DND-41 (cell line): Measurements from ENCODE around the gene EGFLAM.

Source experiments
- CTCF ChIP-seq: IDR thresholded peaks from 2 replicates; pipeline ENCODE4 v1.5.1; 2012; ENCODE audit warnings: borderline replicate concordance, low read length, moderate library complexity, mild to moderate bottlenecking; ENCODE audit not compliant: poor library complexity, severe bottlenecking; ENCODE audit errors: extremely low read depth
- EZH2 ChIP-seq: IDR thresholded peaks from 3 replicates; pipeline ENCODE4 v1.6.1; 2012; ENCODE audit warnings: borderline replicate concordance, low read depth, mild to moderate bottlenecking, moderate library complexity, low read length, inconsistent platforms; ENCODE audit not compliant: severe bottlenecking

GRCh38 chr5:38371596-38371995, 113.2 kb downstream of the EGFLAM start:
- TF ChIP-seq EZH2 (no peak), CTCF (no peak)
